Endothelial cell of umbilical vein (primary cell): ENCODE measurements around the gene DCC. TPM values are rescaled to one million over a fixed set of nuclear protein-coding genes. Genes with fewer than 3 reads are reported as not detected.

Source experiments
- BruUV-seq: library from RNA; stranded (reverse); fragments of 400-500 nt; replicated peaks from 2 replicates; lab custom pipeline; 2021; lab: Mats Ljungman, UMichigan
- CTCF ChIA-PET: fragments of 300-600, 350-600 bp; sonication (Branson Sonifier 250); formaldehyde crosslinking; loops from one replicate; lab custom pipeline; 2021; ENCODE audit warnings: antibody characterized with exemption, inconsistent platforms; lab: Charles Lee
- POLR2A ChIA-PET: fragments of 300-600, 350-600 bp; sonication (Branson Sonifier 250); formaldehyde crosslinking; loops from one replicate; lab custom pipeline; 2021; ENCODE audit warnings: antibody characterized with exemption, inconsistent platforms; lab: Charles Lee
- DNase-seq: peaks from one replicate; pipeline ENCODE4 v3.0.0-alpha.2; 2011; ENCODE audit warnings: low read depth, low spot score
- FAIRE-seq: peaks from 2 replicates; lab custom pipeline; 2011; peaks lifted over from hg19 to GRCh38; lab: Jason Lieb, UNC
- H2AFZ ChIP-seq: 2 replicates; pipeline ENCODE4 v1.6.0; 2012; ENCODE audit warnings: low read depth, low read length, control low read depth, inconsistent platforms
- H3K27ac ChIP-seq: 2 replicates; pipeline ENCODE4 v1.5.1; 2011; ENCODE audit warnings: low read depth, mild to moderate bottlenecking, control low read depth, low read length, moderate library complexity; ENCODE audit not compliant: insufficient read depth
- H3K27me3 ChIP-seq, 2 experiments: 2 replicates each; pipeline versions ENCODE4 v1.6.0 to v1.6.1; 2011; ENCODE audit warnings: low read length in 2 of 2, mixed read lengths in 1 of 2; ENCODE audit not compliant: control insufficient read depth in 2 of 2, insufficient read depth in 2 of 2
- H3K36me3 ChIP-seq, 2 experiments: 2 replicates in 1 of 2; 3 replicates in 1 of 2; pipeline ENCODE4 v1.5.1; 2011; ENCODE audit warnings: low read length in 2 of 2, mild to moderate bottlenecking in 1 of 2, moderate library complexity in 1 of 2; ENCODE audit not compliant: control insufficient read depth in 2 of 2, insufficient read depth in 2 of 2; ENCODE audit errors: extremely low read depth in 1 of 2
- H3K4me1 ChIP-seq: 3 replicates; pipeline ENCODE4 v1.5.1; 2011; ENCODE audit warnings: mild to moderate bottlenecking, low read length; ENCODE audit not compliant: control insufficient read depth, insufficient read depth; ENCODE audit errors: extremely low read depth
- H3K4me2 ChIP-seq: 2 replicates; pipeline ENCODE4 v1.6.1; 2011; ENCODE audit warnings: low read length, control low read depth, mixed read lengths; ENCODE audit not compliant: insufficient read depth
- H3K4me3 ChIP-seq, 3 experiments: fragments of 200-600 bp in 1 of 3; sonication (generic), shearing (Covaris generic) in 1 of 3; replicated peaks in 1 of 3; 2 replicates each; pipeline ENCODE4 v1.5.1; 2011 to 2016; ENCODE audit warnings: control low read depth in 3 of 3, low read length in 3 of 3, mild to moderate bottlenecking in 2 of 3, inconsistent platforms in 1 of 3, low read depth in 1 of 3, moderate library complexity in 1 of 3; ENCODE audit not compliant: insufficient read depth in 1 of 3
- H3K79me2 ChIP-seq: 2 replicates; pipeline ENCODE4 v1.6.0; 2012; ENCODE audit warnings: low read length, inconsistent platforms; ENCODE audit not compliant: control insufficient read depth, insufficient read depth
- H3K9ac ChIP-seq: replicated peaks from 2 replicates; pipeline ENCODE3; 2011; ENCODE audit warnings: low read length, control low read depth; ENCODE audit not compliant: insufficient read depth; ENCODE audit errors: extremely low read depth
- H3K9me1 ChIP-seq: replicated peaks from 3 replicates; pipeline ENCODE4 v1.6.0; 2011; ENCODE audit warnings: mild to moderate bottlenecking, low read length; ENCODE audit not compliant: control insufficient read depth, insufficient read depth; ENCODE audit errors: extremely low read depth
- H3K9me3 ChIP-seq: replicated peaks from 2 replicates; pipeline ENCODE4 v1.5.1; 2012; ENCODE audit warnings: low read length, inconsistent platforms; ENCODE audit not compliant: control insufficient read depth, insufficient read depth
- H4K20me1 ChIP-seq: replicated peaks from 2 replicates; pipeline ENCODE3; 2011; ENCODE audit warnings: mild to moderate bottlenecking, low read length; ENCODE audit not compliant: control insufficient read depth, insufficient read depth; ENCODE audit errors: extremely low read depth
- CTCF ChIP-seq, 2 donors: IDR thresholded peaks; 1 replicate in 1 of 2; 2 replicates in 1 of 2; pipeline ENCODE4 v1.5.1; 2011; ENCODE audit warnings: low read length in 2 of 2, mild to moderate bottlenecking in 2 of 2, moderate library complexity in 2 of 2, control low read depth in 1 of 2, inconsistent platforms in 1 of 2, low read depth in 1 of 2; ENCODE audit not compliant: insufficient read depth in 1 of 2; ENCODE audit errors: extremely low read depth in 1 of 2
- EZH2 ChIP-seq: IDR thresholded peaks from 2 replicates; pipeline ENCODE4 v1.6.1; 2012; ENCODE audit warnings: borderline replicate concordance, low read depth, mild to moderate bottlenecking, moderate library complexity, low read length, inconsistent platforms; ENCODE audit not compliant: severe bottlenecking
- FOS ChIP-seq: IDR thresholded peaks from 2 replicates; pipeline ENCODE4 v1.6.1; 2011; ENCODE audit warnings: mild to moderate bottlenecking, low read length, moderate library complexity, borderline replicate concordance; ENCODE audit not compliant: insufficient read depth
- GATA2 ChIP-seq: IDR thresholded peaks from 2 replicates; pipeline ENCODE4 v1.7.0; 2011; ENCODE audit warnings: low read depth, mild to moderate bottlenecking, moderate library complexity, mixed read lengths, low read length; ENCODE audit not compliant: insufficient read length, insufficient read depth
- JUN ChIP-seq: IDR thresholded peaks from 2 replicates; pipeline ENCODE4 v1.6.1; 2011; ENCODE audit warnings: borderline replicate concordance, low read depth; ENCODE audit not compliant: insufficient read length, insufficient read depth
- MYC ChIP-seq: IDR thresholded peaks from one replicate; pipeline ENCODE4 v1.6.1; 2011; ENCODE audit warnings: mild to moderate bottlenecking, low read depth, low read length
- POLR2A ChIP-seq: IDR thresholded peaks from 2 replicates; pipeline ENCODE4 v1.6.1; 2012; ENCODE audit warnings: low read depth, mild to moderate bottlenecking, control low read depth, low read length
- POLR2AphosphoS5 ChIP-seq: IDR thresholded peaks from 2 replicates; pipeline ENCODE4 v1.6.1; 2012; ENCODE audit warnings: low read depth, mild to moderate bottlenecking, control low read depth, low read length, moderate library complexity; ENCODE audit not compliant: insufficient read depth
- dilution Hi-C: fragments of 300-500 bp; cut with MboI; formaldehyde crosslinking; loops from one replicate; pipeline ENCODE4 v1.15.0; 2019; ENCODE audit warnings: low sequenced_read_pairs; ENCODE audit not compliant: extremely low pct_ligation_motif_present
- intact Hi-C: fragments of 100-400 bp; cut with micrococcal nuclease; formaldehyde crosslinking; loops from one replicate; pipeline ENCODE4 v1.10.0; 2022
- polyA plus RNA-seq, 4 experiments: library from polyadenylated mRNA; depleted of rRNA in 3 of 4; stranded (reverse) in 3 of 4; unstranded in 1 of 4; fragments of >200 nt; gene quantifications; 2 replicates each; pipeline versions ENCODE4 v1.2.1 to v1.2.3, GENCODE V29; 2011 to 2012; ENCODE audit warnings: missing spikeins in 1 of 4
- total RNA-seq: library from RNA; stranded (reverse); gene quantifications from 2 replicates; pipeline ENCODE4 v1.2.3, GENCODE V29; 2021
- TF ChIP-seq, protein P1 (sequence below): IDR thresholded peaks from 2 replicates; pipeline ENCODE4 v1.6.1; 2011; ENCODE audit not compliant: insufficient read depth, insufficient read length

DCC gene
- total and polyA plus RNA-seq, 2 donors (not counting 3 experiments of a cell fraction or from before 2014, with no cell fraction given): not detected

DNA sequence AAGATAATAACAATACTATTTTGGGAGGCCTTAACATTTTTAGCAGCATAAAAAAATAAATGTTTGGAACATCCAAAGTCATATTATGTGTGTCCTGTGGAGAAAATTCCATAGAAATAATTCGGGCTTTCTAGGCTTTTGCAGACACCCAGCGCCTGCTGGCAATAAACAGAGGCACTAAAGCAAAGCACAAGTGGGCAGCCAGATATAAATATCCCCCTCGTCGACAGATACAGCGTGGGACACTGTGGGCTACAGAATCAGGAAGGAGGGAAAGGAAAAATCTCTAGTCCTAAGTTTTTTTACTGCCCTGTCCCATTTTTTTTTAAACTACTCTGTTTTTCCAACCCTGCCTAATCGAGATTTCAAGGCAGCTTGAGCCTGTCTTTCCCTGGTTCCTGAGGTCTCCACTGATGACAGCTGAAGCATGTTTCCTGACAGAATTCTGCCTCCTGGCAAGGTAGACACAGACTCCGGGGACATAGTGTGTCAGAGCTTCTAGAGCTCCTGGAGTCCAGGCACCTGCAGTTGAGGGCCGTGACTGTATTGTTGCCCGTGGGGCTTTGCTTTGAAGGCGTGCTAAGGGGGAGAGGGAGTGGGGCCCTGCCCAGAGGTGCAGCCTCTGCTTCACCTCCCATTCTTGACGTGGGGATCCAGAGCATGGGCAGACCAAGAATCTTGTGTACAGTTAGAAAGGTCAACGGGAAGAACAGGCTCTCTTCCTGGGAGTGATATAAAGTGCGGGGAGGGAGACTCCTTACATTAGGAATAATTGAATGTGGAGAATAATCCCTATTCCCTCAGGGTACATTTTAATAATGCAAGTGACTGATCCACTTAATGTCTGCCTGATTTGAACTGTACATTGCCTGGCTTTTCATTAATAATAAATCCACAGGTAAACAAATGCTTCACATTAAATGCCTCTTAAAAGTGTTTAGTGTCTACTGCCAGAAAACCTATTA lies 232.3 kb downstream of the DCC start:
- no peaks in the 10 kb centered on the region for H4K20me1 ChIP-seq
- POLR2A ChIA-PET: no interaction called here
- H3K79me2 ChIP-seq: no peaks in the 10 kb centered on the region
- no peaks in the 10 kb centered on the region for H3K9me1 ChIP-seq
- H3K4me3 ChIP-seq: no peak overlapping the region
- FAIRE-seq (no peak), DNase-seq (no peak)
- no peaks in the 10 kb centered on the region for H3K27me3 ChIP-seq
- CTCF ChIA-PET: no interaction called here
- dilution Hi-C loops: no loop called here
- H3K9ac ChIP-seq: no peak overlapping the region
- H2AFZ ChIP-seq: no peak overlapping the region
- BruUV-seq: no TSS peak
- no peaks in the 10 kb centered on the region for H3K4me1 ChIP-seq
- TF ChIP-seq EZH2 (no peak), GATA2 (no peak), JUN (no peak)
- no peak overlapping the region for H3K27ac ChIP-seq
- no peak overlapping the region for H3K4me2 ChIP-seq
- intact Hi-C loops: no loop called here
- H3K36me3 ChIP-seq: no peaks in the 10 kb centered on the region
- H3K9me3 ChIP-seq: peaks cover 5% of the 10 kb centered on the region

DNA sequence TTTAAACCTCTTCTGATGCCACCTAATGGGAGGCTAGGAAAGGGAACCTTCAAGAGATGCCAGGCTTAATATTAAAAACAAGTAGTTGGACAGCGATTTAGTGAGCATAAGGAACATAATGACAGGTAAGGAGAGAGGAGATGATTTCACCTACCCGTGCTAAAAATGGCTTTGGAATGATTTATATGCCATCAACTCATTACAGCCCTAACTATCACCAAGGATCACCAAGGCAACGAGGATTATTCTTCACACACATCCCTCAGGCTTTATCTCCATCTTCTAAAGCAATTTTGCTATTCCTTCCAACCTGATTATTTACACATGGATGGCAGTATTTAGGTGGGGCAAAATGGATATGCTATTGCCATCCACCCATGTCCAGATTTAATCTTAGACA lies 237.8 kb downstream of the DCC start:
- H3K4me3 ChIP-seq: no peak overlapping the region
- H3K79me2 ChIP-seq: no peaks in the 10 kb centered on the region
- H3K27ac ChIP-seq: no peak overlapping the region
- no peak overlapping the region for H3K4me2 ChIP-seq
- CTCF ChIA-PET: no interaction called here
- H3K9me3 ChIP-seq: peaks cover under 1% of the 10 kb centered on the region
- TF ChIP-seq POLR2AphosphoS5 (no peak), GATA2 (no peak), POLR2A (no peak), MYC (no peak), CTCF (IDR thresholded peaks at IDR 0.05; ENCODE audit: extremely low read depth in 1 of 2, insufficient read depth in 1 of 2, low read depth in 1 of 2, low read length in 2 of 2) (no peak), FOS (no peak), EZH2 (no peak), JUN (no peak)
- TF ChIP-seq, protein P1, sequence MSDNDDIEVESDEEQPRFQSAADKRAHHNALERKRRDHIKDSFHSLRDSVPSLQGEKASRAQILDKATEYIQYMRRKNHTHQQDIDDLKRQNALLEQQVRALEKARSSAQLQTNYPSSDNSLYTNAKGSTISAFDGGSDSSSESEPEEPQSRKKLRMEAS: no peak
- no peak for FAIRE-seq
- no peaks in the 10 kb centered on the region for H3K27me3 ChIP-seq
- no peaks in the 10 kb centered on the region for H3K9me1 ChIP-seq
- no peaks in the 10 kb centered on the region for H3K36me3 ChIP-seq
- no peaks in the 10 kb centered on the region for H3K4me1 ChIP-seq
- no peak overlapping the region for H3K9ac ChIP-seq
- intact Hi-C loops (no loop called here), dilution Hi-C loops (no loop called here)
- no peaks in the 10 kb centered on the region for H4K20me1 ChIP-seq
- no TSS peak for BruUV-seq
- H2AFZ ChIP-seq: no peak overlapping the region
- DNase-seq: no peak
- POLR2A ChIA-PET: no interaction called here
